NB4 (cell line): ENCODE measurements around the gene MBD3L2.
"Not testable (repeated sequence)": the region's sequence is repeated elsewhere in the genome, so short reads cannot be mapped to it uniquely, and the experiment has no call there.

Experiments used
- DNase-seq: peaks from one replicate; pipeline ENCODE4 v3.0.0; 2010; ENCODE audit warnings: low read depth
- H3K4me3 ChIP-seq: one replicate; pipeline ENCODE4 v1.5.1; 2011; ENCODE audit warnings: mild to moderate bottlenecking, low read depth, low read length, moderate library complexity
- MYC ChIP-seq: IDR thresholded peaks from 2 replicates; pipeline ENCODE4 v1.6.1; 2011; ENCODE audit warnings: low read depth, low read length
- POLR2A ChIP-seq: IDR thresholded peaks from 2 replicates; pipeline ENCODE4 v1.6.1; 2011; ENCODE audit warnings: mild to moderate bottlenecking; ENCODE audit not compliant: insufficient read length; ENCODE audit errors: extremely low read depth
- TF ChIP-seq, protein P1 (sequence below): IDR thresholded peaks from 2 replicates; pipeline ENCODE4 v1.6.1; 2011; ENCODE audit warnings: low read depth, low read length
- TF ChIP-seq, protein P2 (sequence below): IDR thresholded peaks from one replicate; pipeline ENCODE4 v1.5.1; 2012; ENCODE audit warnings: low read depth, low read length

MBD3L2 gene

DNA sequence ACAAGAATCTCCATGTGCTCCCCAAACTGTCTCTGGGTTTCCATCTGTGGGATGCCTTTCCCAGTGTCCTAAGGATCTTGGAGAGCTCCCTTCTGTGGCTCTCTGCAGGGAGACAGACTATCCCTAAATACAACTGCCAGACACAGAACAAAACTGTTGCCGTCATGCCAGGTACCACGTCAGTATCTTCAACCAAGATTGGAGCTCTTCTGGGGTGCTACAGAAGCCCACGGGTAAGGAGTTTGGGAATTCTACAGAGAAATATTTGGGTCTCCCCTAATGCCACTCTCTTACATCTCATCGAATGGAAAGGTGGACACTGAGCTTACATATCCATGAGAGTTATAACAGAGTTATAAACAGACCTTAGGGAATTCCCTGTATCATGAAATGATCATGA, 14.2 kb downstream of the MBD3L2 start:
- no peak overlapping the region for H3K4me3 ChIP-seq
- no peak for TF ChIP-seq POLR2A
- TF ChIP-seq MYC, result no peak
- TF ChIP-seq, protein P1, sequence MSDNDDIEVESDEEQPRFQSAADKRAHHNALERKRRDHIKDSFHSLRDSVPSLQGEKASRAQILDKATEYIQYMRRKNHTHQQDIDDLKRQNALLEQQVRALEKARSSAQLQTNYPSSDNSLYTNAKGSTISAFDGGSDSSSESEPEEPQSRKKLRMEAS, result no peak
- TF ChIP-seq, protein P2, sequence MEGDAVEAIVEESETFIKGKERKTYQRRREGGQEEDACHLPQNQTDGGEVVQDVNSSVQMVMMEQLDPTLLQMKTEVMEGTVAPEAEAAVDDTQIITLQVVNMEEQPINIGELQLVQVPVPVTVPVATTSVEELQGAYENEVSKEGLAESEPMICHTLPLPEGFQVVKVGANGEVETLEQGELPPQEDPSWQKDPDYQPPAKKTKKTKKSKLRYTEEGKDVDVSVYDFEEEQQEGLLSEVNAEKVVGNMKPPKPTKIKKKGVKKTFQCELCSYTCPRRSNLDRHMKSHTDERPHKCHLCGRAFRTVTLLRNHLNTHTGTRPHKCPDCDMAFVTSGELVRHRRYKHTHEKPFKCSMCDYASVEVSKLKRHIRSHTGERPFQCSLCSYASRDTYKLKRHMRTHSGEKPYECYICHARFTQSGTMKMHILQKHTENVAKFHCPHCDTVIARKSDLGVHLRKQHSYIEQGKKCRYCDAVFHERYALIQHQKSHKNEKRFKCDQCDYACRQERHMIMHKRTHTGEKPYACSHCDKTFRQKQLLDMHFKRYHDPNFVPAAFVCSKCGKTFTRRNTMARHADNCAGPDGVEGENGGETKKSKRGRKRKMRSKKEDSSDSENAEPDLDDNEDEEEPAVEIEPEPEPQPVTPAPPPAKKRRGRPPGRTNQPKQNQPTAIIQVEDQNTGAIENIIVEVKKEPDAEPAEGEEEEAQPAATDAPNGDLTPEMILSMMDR, result no peak
- DNase-seq, result no peak

DNA sequence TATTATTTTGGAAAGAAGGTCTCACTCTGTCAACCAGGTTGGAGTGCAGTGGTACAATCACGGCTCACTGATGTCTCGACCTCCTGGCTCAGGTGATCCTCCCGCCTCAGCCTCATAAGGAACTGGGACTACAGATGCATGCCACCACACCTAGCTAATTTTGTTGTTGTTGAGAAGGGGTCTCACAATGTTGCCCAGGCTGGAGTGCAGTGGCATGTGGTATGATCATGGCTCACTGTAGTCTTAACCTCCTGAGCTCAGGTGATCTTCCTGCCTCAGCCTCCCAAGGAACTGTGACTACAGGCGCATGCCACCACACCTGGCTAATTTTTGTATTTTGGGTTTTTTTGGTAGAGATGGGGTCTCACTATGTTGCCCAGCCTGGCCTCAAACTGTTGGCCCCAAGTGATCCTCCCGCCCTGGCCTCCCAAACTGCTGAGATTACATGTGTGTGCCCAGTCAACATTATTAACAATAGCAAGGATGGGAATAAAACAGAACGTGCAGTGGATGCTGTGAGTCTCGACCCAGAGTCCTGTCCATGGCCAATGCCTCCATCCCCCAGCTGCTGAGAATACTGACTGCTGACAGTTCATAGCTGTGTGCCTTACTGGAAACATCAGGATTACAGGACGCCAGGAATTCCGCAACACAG, 14.8 kb downstream of the MBD3L2 start:
- H3K4me3 ChIP-seq, result no peak overlapping the region
- DNase-seq, result no peak
- TF ChIP-seq, protein P2, result no peak
- TF ChIP-seq, protein P1, result no peak
- TF ChIP-seq MYC (no peak), POLR2A (no peak)

DNA sequence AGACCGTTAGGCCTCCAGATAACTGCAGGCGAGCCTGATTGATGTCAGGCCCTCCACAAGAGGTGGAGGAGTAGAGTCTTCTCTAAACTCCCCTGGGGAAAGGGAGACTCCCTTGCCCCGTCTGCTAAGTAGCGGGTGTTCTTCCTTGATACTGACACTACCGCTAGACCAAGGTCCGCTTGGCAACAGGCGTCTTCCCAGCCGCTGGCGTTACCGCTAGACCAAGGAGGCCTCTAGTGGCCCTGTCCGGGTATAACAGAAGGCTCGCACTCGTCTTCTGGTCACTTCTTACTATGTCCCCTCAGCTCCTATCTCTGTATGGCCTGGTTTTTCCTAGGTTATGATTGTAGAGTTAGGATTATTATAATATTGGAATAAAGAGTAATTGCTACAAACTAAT, 18.0 kb downstream of the MBD3L2 start:
- peak; percentile 14 for DNase-seq
- not testable (repeated sequence) for H3K4me3 ChIP-seq

DNA sequence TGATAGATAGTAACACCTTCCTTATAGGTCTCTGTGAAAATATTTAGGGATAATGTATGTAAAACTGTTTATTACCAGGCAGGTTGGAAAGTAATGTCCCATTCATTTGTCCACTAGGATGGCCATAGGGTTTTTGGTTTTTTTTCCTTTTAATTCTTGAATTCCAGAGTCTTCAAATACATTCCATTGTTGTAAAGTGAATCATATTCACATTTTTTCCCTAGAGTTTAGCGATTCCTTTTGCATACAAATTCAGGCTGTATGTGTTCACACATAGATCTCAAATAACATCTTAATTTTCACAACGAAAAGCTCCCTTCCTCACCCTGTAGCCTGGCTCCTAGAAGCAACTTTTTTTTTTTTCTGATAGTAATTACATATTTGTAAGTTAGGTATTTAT, 18.6 kb downstream of the MBD3L2 start:
- TF ChIP-seq MYC (no peak), POLR2A (no peak)
- TF ChIP-seq, protein P2, result no peak
- TF ChIP-seq, protein P1, result no peak
- H3K4me3 ChIP-seq, result no peak overlapping the region
- DNase-seq, result no peak

DNA sequence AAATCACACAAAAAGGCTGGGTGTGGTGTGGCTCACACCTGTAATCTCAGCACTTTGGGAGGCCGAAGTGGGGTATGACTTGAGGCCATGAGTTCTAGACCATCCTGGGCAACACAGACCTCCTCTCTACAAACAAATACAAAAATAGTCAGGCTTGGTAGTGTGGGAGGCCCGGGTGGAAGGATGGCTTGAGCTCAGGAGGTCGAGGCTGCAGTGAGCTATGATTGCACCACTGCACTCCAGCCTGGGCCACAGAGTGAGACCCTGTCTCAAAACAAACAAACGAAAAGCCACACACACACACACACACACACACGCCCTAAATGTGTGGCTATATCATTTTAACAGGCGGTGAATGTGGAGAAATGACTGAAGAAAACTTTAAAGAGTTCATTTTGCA, 19.5 kb downstream of the MBD3L2 start:
- no peak for DNase-seq
- TF ChIP-seq, protein P2, result no peak
- H3K4me3 ChIP-seq, result peak overlapping the region; percentile 13

DNA sequence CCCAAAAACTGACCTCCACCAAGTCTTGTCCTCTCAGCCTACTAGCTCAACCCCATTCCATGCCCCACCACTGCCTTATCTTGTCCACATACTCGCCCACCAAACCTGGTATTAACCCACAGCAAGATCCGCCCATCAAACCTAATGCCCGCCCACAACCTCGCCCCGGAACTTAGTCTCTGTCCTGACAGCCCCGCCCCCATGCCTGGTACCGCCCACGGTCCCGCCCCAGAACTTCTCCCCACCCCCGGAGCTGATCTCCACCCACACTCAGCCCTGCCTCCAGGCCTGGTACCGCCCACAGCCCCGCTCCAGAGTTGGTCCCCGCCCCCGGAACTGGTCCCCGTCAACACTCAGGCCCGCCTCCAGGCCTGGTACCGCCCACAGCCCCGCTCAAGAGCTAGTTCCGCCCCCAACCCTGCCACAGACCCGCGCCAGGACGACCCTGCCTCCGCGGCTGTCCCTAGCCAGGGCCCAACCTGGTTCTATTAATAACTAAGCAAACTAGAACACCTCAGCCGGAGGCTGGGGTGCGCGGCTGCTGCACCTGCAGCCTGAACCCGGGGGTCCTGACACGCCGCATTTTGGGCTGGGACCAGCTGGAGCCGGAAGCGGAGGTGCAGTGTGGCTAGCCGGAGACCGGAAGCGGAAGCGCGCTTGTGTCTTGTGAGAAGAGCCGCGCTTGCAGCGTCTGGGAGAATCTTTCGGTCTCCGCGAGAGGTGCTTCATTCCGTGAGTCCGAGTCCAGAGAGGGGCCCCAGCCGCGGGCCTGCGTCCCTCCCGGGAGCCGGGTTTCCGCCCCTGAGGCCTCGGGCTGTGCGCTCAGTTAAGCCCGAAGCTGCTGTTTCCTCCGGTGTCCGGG, 20.2 kb downstream of the MBD3L2 start, which contains the start of gene ZNF557:
Gene ZNF557, plus strand, starts transcription at position 662 of the 862 bp plus-strand sequence. CDS start 5,372 bp downstream, outside the sequence.
- peak within 1 kb of the TSS; percentile 89 for H3K4me3 ChIP-seq
- TF ChIP-seq POLR2A (peak; percentile 55), MYC (peak; percentile 66; the same call in 1 of the 2 replicates)
- TF ChIP-seq, protein P2, result no peak
- TF ChIP-seq, protein P1, result peak; percentile 16; the same call in 1 of the 2 replicates
- peak; percentile 95 for DNase-seq
